ENCODE data around the gene NTN4. TPM values are rescaled to one million over a fixed set of nuclear protein-coding genes. Genes with fewer than 3 reads are reported as not detected.

The NTN4 gene
- total RNA-seq, 1 experiment from 2014 or later = 9.6 TPM

DNA sequence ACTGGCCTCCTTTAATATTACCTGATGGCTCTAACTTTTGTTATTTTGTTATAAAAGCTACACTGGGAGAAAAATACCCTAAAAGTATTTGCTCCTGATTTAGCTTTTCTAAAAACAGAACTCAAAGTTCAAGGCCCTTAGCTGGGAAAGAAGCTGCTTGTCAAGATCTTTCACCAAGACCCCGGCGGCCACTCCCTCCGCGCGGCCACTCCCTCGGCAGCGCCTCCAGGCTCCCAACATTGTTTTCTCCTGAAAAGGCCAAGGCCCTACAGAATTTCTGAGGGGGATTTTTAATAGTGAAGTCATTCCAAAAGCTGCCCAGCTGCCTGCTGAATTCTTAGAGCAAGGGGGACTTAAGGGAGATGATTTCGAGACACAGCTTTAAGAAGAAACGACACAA is 96.4 kb downstream of the NTN4 start:
- H3K36me3 ChIP-seq (ENCODE audit: insufficient read depth, low read length, poor library complexity, severe bottlenecking) = no peaks in the 10 kb centered on the region
- H3K9me3 ChIP-seq (ENCODE audit: low read depth, low read length, poor library complexity, severe bottlenecking) = no peaks in the 10 kb centered on the region
- no peaks in the 10 kb centered on the region for H3K27me3 ChIP-seq (replicated peaks; ENCODE audit: insufficient read depth, low read depth, low read length, poor library complexity)
- no peak for TF ChIP-seq EZH2 (IDR thresholded peaks at IDR 0.05; ENCODE audit: borderline replicate concordance, low read depth, low read length, poor library complexity, severe bottlenecking)
- TF ChIP-seq, protein P1, sequence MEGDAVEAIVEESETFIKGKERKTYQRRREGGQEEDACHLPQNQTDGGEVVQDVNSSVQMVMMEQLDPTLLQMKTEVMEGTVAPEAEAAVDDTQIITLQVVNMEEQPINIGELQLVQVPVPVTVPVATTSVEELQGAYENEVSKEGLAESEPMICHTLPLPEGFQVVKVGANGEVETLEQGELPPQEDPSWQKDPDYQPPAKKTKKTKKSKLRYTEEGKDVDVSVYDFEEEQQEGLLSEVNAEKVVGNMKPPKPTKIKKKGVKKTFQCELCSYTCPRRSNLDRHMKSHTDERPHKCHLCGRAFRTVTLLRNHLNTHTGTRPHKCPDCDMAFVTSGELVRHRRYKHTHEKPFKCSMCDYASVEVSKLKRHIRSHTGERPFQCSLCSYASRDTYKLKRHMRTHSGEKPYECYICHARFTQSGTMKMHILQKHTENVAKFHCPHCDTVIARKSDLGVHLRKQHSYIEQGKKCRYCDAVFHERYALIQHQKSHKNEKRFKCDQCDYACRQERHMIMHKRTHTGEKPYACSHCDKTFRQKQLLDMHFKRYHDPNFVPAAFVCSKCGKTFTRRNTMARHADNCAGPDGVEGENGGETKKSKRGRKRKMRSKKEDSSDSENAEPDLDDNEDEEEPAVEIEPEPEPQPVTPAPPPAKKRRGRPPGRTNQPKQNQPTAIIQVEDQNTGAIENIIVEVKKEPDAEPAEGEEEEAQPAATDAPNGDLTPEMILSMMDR (conservative IDR thresholded peaks at IDR 0.05; ENCODE audit: low read depth, low read length) = no peak
- CTCF ChIA-PET = no interaction called here
- H3K4me3 ChIP-seq (ENCODE audit: low read depth, low read length, poor library complexity, severe bottlenecking) = no peak overlapping the region
- POLR2A ChIA-PET (ENCODE audit: low non-redundant PET) = no interaction called here
- no peak for DNase-seq (ENCODE audit: low spot score)
- intact Hi-C loops (cut with micrococcal nuclease; ENCODE audit: unreplicated experiment) = no loop called here
- H3K4me1 ChIP-seq (ENCODE audit: insufficient read depth, low read length, poor library complexity, severe bottlenecking) = no peaks in the 10 kb centered on the region
- H3K27ac ChIP-seq (ENCODE audit: low read depth, low read length, poor library complexity, severe bottlenecking) = no peak overlapping the region
- no TSS peak for BruUV-seq (replicated peaks)

GRCh38 chr12:95693689-95694088 is 96.9 kb downstream of the NTN4 start:
- TF ChIP-seq, protein P1 (conservative IDR thresholded peaks at IDR 0.05; ENCODE audit: low read depth, low read length) = no peak
- no peak for TF ChIP-seq EZH2 (IDR thresholded peaks at IDR 0.05; ENCODE audit: borderline replicate concordance, low read depth, low read length, poor library complexity, severe bottlenecking)
- Histone ChIP-seq H3K27ac (ENCODE audit: low read depth, low read length, poor library complexity, severe bottlenecking) (no peak overlapping the region), H3K9me3 (ENCODE audit: low read depth, low read length, poor library complexity, severe bottlenecking) (no peaks in the 10 kb centered on the region), H3K36me3 (ENCODE audit: insufficient read depth, low read length, poor library complexity, severe bottlenecking) (no peaks in the 10 kb centered on the region), H3K4me1 (ENCODE audit: insufficient read depth, low read length, poor library complexity, severe bottlenecking) (no peaks in the 10 kb centered on the region), H3K27me3 (replicated peaks; ENCODE audit: insufficient read depth, low read depth, low read length, poor library complexity) (no peaks in the 10 kb centered on the region), H3K4me3 (ENCODE audit: low read depth, low read length, poor library complexity, severe bottlenecking) (no peak overlapping the region)
- ChIA-PET POLR2A (ENCODE audit: low non-redundant PET) (no interaction called here), CTCF (no interaction called here)
- no peak for DNase-seq (ENCODE audit: low spot score)
- intact Hi-C loops (cut with micrococcal nuclease; ENCODE audit: unreplicated experiment) = no loop called here
- no TSS peak for BruUV-seq (replicated peaks)

DNA sequence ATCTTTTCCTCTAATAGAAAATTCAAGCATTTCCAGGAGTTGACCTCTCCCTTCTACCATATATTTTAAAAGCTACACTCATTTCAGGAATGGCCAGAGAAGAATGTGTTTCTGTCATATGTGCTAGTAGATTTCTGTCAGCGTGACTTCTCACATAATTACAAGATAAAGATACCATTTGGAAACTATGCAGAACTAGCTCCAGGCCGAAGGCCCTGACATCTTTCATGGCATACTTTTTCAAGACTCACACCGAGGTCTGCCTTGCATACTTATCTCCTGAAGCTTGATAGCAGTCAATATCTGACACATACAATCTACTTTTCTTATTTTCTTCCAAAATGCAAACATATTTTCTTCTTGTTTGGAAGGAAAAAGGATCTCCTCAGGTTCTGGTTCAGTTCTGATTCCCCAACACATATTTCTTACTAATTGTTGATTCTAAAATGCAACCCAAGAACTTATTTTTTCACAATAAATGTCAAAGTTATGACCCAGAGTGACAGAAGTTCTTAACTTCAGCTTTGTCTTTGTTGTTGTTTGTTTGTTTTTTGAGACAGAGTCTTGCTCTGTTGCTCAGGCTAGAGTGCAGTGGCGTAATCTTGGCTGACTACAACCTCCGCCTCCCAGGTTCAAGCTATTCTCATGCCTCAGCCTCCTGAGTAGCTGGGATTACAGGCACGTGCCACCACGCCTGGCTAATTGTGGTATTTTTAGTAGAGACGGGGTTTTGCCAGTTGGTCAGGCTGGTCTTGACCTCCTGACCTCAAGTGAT is 99.5 kb downstream of the NTN4 start:
- no peak overlapping the region for H3K27ac ChIP-seq (ENCODE audit: low read depth, low read length, poor library complexity, severe bottlenecking)
- no peaks in the 10 kb centered on the region for H3K9me3 ChIP-seq (ENCODE audit: low read depth, low read length, poor library complexity, severe bottlenecking)
- no peak for TF ChIP-seq EZH2 (IDR thresholded peaks at IDR 0.05; ENCODE audit: borderline replicate concordance, low read depth, low read length, poor library complexity, severe bottlenecking)
- TF ChIP-seq, protein P1 (conservative IDR thresholded peaks at IDR 0.05; ENCODE audit: low read depth, low read length) = no peak
- H3K27me3 ChIP-seq (replicated peaks; ENCODE audit: insufficient read depth, low read depth, low read length, poor library complexity) = no peaks in the 10 kb centered on the region
- intact Hi-C loops (cut with micrococcal nuclease; ENCODE audit: unreplicated experiment) = no loop called here
- H3K4me1 ChIP-seq (ENCODE audit: insufficient read depth, low read length, poor library complexity, severe bottlenecking) = no peaks in the 10 kb centered on the region
- ChIA-PET POLR2A (ENCODE audit: low non-redundant PET) (no interaction called here), CTCF (no interaction called here)
- no peaks in the 10 kb centered on the region for H3K36me3 ChIP-seq (ENCODE audit: insufficient read depth, low read length, poor library complexity, severe bottlenecking)
- no peak overlapping the region for H3K4me3 ChIP-seq (ENCODE audit: low read depth, low read length, poor library complexity, severe bottlenecking)
- no TSS peak for BruUV-seq (replicated peaks)
- DNase-seq (ENCODE audit: low spot score) = no peak
